ENCODE measurements around the gene MEAK7. TPM values are rescaled to one million over a fixed set of nuclear protein-coding genes. Genes with fewer than 3 reads are reported as not detected.
A peak's percentile ranks its signal among the peaks of the same experiment; 100 is the strongest.

Gene MEAK7
- total and polyA plus RNA-seq, 7 donors, result 2.2 to 7.1 (median 2.8) TPM

- Histone ChIP-seq H3K4me1 (no peaks in the 10 kb centered on the region), H3K36me3 (ENCODE audit: insufficient read depth in 1 of 2, low read depth in 1 of 2) (no peaks in the 10 kb centered on the region), H3K27me3 (ENCODE audit: insufficient read depth in 3 of 3, low read length in 2 of 3) (no peaks in the 10 kb centered on the region), H3K4me3 (no peak overlapping the region), H3K27ac (no peak overlapping the region), H3K9me3 (no peaks in the 10 kb centered on the region)
- TF ChIP-seq, protein P1, sequence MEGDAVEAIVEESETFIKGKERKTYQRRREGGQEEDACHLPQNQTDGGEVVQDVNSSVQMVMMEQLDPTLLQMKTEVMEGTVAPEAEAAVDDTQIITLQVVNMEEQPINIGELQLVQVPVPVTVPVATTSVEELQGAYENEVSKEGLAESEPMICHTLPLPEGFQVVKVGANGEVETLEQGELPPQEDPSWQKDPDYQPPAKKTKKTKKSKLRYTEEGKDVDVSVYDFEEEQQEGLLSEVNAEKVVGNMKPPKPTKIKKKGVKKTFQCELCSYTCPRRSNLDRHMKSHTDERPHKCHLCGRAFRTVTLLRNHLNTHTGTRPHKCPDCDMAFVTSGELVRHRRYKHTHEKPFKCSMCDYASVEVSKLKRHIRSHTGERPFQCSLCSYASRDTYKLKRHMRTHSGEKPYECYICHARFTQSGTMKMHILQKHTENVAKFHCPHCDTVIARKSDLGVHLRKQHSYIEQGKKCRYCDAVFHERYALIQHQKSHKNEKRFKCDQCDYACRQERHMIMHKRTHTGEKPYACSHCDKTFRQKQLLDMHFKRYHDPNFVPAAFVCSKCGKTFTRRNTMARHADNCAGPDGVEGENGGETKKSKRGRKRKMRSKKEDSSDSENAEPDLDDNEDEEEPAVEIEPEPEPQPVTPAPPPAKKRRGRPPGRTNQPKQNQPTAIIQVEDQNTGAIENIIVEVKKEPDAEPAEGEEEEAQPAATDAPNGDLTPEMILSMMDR (IDR thresholded peaks at IDR 0.05), result no peak
- WGBS, 3 donors, result 68 to 71% (median 68%) methylated on average over 13 of the region's 13 CpGs
- intact Hi-C loops (cut with DNase I), result loop anchor here (1.0 to 5.0 kb wide), 5 partner anchors 105 to 225 kb away; no protein-coding TSS in a partner anchor
- DNase-seq (peak in 1 of 2 donors; percentile 45), ATAC-seq (no peak)
Observed at GRCh38 chr16:84511831-84512230, 7.4 kb upstream of the MEAK7 start.

DNA sequence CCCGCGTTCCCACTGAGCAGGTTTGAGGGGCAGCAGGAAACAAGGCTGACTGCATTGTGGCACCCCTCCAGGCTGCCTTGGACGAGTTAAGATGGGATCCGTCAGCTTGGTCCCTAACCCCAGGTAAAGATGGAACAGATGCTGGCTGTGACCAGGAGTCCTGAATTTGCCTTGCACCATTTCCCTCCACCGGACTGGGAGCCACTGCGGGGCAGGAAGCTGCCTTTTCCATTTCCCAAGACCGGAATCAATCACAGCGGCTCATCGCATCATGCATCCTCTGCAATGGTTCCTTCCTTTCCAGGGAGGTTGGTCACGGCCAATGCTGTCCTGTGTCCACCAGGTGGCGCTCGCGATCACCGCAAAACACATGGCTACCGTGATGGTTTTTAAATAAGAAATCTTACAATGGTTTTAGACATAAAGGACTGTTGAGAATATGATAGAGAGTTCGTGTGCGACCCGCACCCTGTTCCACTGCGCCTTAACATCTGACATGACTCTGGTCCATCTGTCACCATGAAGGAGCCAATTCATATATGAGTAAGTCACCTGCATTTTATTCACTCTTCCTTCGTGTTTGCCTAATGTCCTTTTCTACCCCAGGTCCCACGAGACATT, 6.8 kb upstream of the MEAK7 start:
- peak; percentile 82 to 91 for DNase-seq
- intact Hi-C loops (cut with DNase I), result loop anchor here (1.0 to 5.0 kb wide), 4 partner anchors 111 to 226 kb away; no protein-coding TSS in a partner anchor

GRCh38 chr16:84509032-84509950, 4.8 kb upstream of the MEAK7 start:
- intact Hi-C loops (cut with DNase I), result loop anchor here in 1 of 2 donors (10.0 kb wide), 1 partner anchor 684 kb away; no protein-coding TSS in a partner anchor
- ATAC-seq, result no peak
- TF ChIP-seq, protein P1 (IDR thresholded peaks at IDR 0.05), result no peak
- H3K9me3 ChIP-seq, result no peaks in the 10 kb centered on the region
- no peak overlapping the region for H3K27ac ChIP-seq
- WGBS, 3 donors, result 69 to 83% (median 73%) methylated on average over 20 of the region's 20 CpGs
- no peaks in the 10 kb centered on the region for H3K36me3 ChIP-seq (ENCODE audit: insufficient read depth in 1 of 2, low read depth in 1 of 2)
- H3K4me1 ChIP-seq, result peaks cover 6% of the 10 kb centered on the region
- no peak overlapping the region for H3K4me3 ChIP-seq
- H3K27me3 ChIP-seq (ENCODE audit: insufficient read depth in 3 of 3, low read length in 2 of 3), result no peaks in the 10 kb centered on the region
- peak in 1 of 2 donors; percentile 36 for DNase-seq

More for the DNA sequence above, 6.8 kb upstream of the MEAK7 start:
- Histone ChIP-seq H3K36me3 (ENCODE audit: insufficient read depth in 1 of 2, low read depth in 1 of 2) (no peaks in the 10 kb centered on the region), H3K27ac (no peak overlapping the region), H3K4me1 (peaks cover 1% of the 10 kb centered on the region), H3K27me3 (ENCODE audit: insufficient read depth in 3 of 3, low read length in 2 of 3) (no peaks in the 10 kb centered on the region), H3K9me3 (no peaks in the 10 kb centered on the region), H3K4me3 (no peak overlapping the region)
- TF ChIP-seq, protein P1 (IDR thresholded peaks at IDR 0.05), result peak; percentile 98
- ATAC-seq, result peak; percentile 73 to 89 (median 79)
- 6 to 7% (median 6%) methylated on average over 21 of the region's 21 CpGs for WGBS, 3 donors

DNA sequence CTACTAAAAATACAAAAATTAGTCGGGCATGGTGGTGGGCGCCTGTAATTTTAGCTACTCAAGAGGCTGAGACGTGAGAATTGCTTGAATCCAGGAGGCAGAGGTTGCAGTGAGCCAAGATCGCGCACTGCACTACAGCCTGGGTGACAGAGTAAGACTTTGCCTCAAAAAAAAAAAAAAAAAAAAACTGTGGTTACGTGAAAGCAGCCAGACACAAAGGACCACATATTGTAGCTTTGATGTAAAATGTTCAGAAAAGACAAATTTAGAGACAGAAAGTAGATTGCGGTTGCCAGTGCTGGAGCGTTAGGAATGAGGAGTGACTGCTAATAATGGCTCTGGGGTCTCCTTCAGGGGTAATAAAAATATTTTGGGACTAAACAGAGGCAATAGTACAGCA, 4.0 kb upstream of the MEAK7 start:
- H3K9me3 ChIP-seq, result no peaks in the 10 kb centered on the region
- intact Hi-C loops (cut with DNase I), result loop anchor here in 1 of 2 donors (10.0 kb wide), 1 partner anchor 684 kb away; no protein-coding TSS in a partner anchor
- no peaks in the 10 kb centered on the region for H3K36me3 ChIP-seq (ENCODE audit: insufficient read depth in 1 of 2, low read depth in 1 of 2)
- peaks cover 10% of the 10 kb centered on the region for H3K4me1 ChIP-seq
- no peaks in the 10 kb centered on the region for H3K27me3 ChIP-seq (ENCODE audit: insufficient read depth in 3 of 3, low read length in 2 of 3)
- no peak overlapping the region for H3K4me3 ChIP-seq
- TF ChIP-seq, protein P1 (IDR thresholded peaks at IDR 0.05), result no peak
- H3K27ac ChIP-seq, result no peak overlapping the region
- ATAC-seq, result no peak
- no peak for DNase-seq
- 86 to 91% (median 87%) methylated on average over 8 of the region's 8 CpGs for WGBS, 3 donors

Measured in psoas muscle (tissue), 8 donors.